Ammon's horn (tissue), 1 donor: ENCODE data around the gene AGO4.
"Not testable (repeated sequence)": the region's sequence is repeated elsewhere in the genome, so short reads cannot be mapped to it uniquely, and the experiment has no call there.

Experiments used
- DNase-seq: peaks from one replicate; pipeline ENCODE4 v3.0.0-alpha.2; 2016; ENCODE audit warnings: low spot score

AGO4 gene

DNA sequence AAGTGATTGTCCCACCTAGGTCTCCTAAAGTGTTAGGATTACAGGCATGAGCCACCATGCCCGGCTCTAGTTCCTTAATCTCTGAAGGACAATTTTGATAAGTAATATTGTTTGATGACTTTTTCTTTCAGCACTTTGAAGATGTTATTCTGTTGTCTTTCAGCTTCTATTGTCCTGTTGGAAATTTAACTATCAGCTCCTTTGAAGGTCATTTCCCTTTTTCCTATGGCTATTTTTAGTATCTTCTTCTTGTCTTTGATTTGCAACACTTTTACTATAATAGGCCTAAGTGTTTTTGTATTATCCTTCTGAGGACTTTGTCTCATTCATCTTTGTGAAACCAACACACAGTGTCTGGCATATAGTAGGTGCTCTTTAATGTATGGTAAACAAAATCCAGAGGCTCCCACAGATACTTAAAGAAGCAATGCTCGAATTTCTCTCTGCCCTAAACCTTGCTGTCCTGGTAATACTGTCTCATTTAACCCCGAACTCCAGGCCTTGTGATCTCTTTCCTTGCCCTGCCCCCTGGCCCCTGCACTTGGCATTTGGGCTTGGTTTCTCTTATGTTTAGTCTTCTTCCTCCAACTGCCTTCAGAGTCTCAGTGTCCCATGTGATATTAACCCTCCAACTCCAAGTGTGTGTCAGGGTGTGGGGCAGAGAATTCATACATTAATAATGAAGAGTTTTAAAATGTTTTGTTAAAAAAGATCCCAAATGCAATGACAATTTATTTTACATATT, 56.2 kb downstream of the AGO4 start:
- no peak for DNase-seq

GRCh38 chr1:35864813-35865212, 57.0 kb downstream of the AGO4 start:
- no peak for DNase-seq

DNA sequence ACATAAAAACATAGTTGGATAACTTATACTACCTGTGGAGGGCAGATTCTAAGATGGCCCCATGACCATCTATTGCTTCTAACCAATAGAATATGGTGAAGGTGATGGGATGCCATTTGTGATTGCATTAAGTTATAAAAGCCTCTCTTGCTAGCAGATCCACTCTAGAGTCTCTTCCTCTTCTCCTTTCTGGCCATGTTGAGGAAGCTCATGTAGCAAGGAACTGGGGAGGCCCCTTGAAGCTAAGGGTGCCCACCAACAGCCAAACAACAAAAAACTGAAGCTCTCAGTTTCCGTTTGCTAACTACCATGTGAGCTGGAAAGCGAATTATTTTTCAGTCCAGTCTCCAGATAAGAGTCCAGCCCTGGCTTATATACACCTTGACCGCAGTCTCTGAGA, 59.2 kb downstream of the AGO4 start:
- DNase-seq: no peak

GRCh38 chr1:35869245-35869950, 61.6 kb downstream of the AGO4 start:
- not testable (repeated sequence) for DNase-seq

DNA sequence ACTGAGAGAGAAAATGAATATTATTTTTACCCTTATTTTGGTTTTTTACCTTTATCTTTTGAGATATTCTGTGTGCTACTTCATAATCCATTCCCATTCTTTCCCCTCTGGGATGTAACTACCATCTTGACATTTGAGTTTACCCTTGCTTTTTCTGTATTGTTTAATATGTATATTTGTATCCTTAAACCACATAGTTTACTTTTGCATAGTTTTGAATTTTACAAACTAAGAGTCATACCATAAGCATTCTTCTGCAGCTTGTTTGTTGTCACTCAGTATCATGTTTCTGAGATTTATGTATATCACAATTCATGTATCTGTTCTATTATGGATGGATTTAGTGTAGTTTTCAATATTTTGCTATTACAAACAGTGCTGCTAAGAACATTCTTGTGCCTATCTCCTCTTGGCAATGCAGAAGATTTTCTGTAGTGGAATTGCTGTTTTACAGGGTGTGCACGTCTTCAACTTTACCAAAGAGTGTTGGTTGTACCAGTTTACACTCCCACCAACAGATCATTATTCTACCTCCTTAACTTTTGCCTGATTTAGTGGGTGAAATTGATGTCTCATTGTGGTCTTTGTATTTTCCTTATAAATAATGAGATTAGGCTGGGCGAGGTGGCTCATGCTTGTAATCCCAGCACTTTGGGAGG, 63.0 kb downstream of the AGO4 start:
- DNase-seq: no peak

GRCh38 chr1:35873243-35873750, 65.5 kb downstream of the AGO4 start:
- no peak for DNase-seq

- not testable (repeated sequence) for DNase-seq
Measured at GRCh38 chr1:35874115-35874514, 66.3 kb downstream of the AGO4 start.

DNA sequence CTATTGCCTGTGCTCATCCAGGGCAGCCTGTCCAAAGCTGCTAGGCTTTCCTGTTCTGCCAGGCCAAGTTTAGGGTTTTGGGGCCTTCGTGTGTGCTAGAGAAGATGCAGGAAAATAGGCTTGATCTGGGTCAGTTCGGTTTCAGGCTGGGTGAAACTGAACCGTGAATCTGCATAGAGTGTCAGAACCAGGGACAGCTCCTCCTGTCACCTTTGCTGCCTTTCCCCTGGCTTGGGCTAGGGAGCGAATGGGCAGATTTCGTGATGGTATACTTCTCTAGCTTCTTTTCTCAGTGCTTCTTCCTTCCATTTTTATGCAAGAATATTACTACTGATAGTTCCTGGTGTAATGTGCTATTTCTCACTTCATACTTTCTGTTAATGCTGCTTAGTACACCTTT, 69.2 kb downstream of the AGO4 start:
- no peak for DNase-seq

- no peak for DNase-seq
Measured at GRCh38 chr1:35881850-35882273, 74.0 kb downstream of the AGO4 start.

GRCh38 chr1:35882586-35882944, 74.7 kb downstream of the AGO4 start:
- DNase-seq: no peak

DNA sequence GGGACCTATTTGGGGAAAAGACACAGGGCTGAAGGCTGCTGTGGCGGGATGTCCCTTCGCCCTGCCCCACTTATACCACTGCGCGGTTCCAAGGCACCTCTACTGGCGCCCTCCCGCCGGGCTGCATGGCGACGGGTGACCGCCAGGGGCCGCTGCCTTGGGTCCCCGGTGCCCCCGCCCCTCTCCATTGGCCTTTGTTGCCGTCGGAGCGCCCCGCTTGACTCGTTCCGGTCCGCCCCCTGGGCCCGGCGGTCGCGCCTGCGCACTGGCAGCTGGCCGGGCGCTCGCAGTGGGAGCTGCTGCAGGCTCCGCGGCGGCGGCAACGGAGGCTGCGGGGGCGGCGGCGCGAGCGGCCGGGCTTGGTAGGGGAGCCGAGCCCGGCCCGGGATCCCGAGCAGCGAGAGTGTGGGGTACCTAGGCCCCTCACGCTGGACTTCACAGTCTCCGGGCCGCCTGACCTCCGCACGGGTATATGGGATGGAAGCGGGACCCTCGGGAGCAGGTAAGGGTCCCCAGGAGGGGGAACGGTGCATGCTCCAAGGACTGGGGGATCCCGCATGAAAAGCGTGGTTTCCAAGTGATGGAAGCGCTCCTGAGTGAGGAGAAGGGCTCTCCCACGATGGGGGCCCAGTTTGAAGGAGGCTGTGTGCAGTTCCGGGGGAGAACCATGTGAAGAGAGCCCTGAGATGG, 75.3 kb downstream of the AGO4 start, which contains the start of gene AGO1:
Gene AGO1, plus strand, starts transcription at position 265 of the 690 bp plus-strand sequence. Its CDS starts 213 bp downstream, at position 478.
- DNase-seq: peak; percentile 96

GRCh38 chr1:35883635-35884101, 75.9 kb downstream of the AGO4 start:
- peak; percentile 48 for DNase-seq

- no peak for DNase-seq
Measured at GRCh38 chr1:35884934-35885333, 77.1 kb downstream of the AGO4 start.

DNA sequence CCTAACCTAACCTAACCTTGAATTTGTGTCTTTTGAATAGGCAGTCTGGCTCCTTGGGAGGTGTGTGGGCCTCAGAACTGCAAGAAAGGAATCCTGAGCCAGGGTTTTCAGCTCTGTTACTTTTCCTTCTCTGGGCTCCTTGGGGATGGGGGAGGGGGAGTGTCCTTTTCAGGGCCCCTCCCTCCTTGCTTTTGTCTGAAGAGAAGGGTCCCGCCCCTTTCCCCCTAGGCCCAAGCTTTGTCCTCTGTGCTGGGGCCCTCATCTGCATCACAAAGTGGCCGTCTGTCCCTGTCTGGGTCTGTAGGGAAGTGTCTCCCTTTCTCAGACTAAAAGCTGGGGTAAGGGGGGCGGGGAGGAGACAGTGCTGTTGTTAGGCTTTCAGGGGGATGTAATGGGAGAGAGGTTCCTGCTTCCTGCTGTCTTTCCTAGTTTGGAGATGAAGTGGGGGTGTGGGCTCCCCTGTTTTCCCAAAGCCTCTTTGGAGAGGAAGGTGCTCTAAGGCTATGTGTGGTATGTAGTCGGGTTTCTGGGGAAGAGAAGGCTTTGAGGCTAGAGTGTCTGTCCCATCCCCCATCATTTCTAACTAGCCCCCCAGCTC, 78.2 kb downstream of the AGO4 start:
- peak; percentile 22 for DNase-seq

- no peak for DNase-seq
Measured at GRCh38 chr1:35886577-35887431, 79.0 kb downstream of the AGO4 start.

- DNase-seq: no peak
Measured at GRCh38 chr1:35887508-35887907, 79.7 kb downstream of the AGO4 start.

DNA sequence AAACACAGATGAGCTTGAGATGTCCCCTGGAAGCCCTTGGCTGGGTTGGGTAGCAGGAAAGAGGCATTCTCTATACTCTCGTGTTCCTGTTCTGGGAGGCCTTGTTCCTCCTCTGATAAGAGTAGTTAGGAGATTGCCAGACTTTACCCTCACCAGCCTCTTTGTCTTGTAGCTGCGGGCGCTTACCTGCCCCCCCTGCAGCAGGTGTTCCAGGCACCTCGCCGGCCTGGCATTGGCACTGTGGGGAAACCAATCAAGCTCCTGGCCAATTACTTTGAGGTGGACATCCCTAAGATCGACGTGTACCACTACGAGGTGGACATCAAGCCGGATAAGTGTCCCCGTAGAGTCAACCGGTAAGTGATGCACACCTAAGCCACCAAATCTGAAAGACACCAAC, 80.4 kb downstream of the AGO4 start:
- DNase-seq: no peak

DNA sequence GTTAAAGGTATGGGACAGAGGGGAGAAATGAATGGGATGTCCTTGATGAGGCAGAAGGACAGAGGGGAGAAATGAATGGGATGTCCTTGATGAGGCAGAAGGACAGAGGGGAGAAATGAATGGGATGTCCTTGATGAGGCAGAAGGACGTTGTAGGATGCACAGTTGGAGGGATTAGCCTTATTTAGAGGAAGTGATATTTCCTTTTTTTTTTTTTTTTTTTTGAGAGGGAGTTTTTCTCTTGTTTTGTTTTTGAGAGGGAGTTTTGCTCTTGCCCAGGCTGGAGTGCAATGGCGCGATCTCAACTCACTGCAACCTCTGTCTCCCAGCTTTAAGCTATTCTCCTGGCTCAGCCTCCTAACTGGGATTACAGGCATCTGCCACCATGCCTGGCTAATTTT, 81.2 kb downstream of the AGO4 start:
- DNase-seq: not testable (repeated sequence)

GRCh38 chr1:35893051-35893879, 85.4 kb downstream of the AGO4 start:
- DNase-seq: no peak

DNA sequence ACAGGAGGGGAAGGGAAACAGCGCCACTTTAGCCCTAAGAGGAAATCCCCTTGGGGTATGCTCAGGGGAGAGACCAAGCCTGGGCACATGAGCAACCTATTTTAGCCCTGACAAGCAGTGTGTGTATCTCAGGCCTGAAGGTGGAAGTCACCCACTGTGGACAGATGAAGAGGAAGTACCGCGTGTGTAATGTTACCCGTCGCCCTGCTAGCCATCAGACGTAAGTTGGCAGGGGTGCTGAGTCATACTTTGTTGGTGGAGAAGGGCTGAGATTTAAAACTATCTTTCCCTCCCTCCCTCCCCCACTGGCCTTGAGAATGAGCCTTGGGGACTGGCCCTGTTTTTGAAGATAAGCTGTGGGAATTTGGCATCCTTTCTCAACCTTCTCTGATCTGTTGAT, 86.4 kb downstream of the AGO4 start:
- peak; percentile 63 for DNase-seq
